ENCODE data around the gene KCNH8.

KCNH8 gene

DNA sequence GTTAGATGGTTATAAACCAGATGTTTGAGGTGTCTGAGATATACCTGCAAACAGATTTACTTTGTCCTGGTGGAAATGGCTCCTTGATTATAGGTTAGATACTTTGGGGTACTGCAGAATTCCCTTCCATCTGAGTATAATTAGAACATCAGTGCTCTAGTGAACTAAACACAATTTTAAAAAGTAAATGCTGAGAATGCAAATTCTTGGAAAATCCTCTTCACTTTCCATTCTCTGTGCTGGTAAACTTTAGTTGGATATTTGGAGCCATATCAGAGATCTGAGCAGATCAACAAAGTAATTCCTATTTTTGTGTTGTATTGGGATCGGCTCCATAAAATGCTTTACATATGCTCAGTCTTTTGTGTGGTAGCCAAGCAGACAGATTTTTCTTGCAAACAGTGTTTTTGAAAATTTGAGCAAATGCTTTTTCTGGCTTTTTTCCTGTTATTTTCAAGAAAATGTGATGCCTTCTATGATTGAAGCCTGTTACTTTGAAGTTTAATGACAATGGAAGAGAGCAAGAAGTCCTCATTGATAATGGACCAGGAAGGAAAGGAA lies 37.9 kb upstream of the KCNH8 start:
- no peak for DNase-seq (ENCODE audit: low read depth)
- TF ChIP-seq, protein P1, sequence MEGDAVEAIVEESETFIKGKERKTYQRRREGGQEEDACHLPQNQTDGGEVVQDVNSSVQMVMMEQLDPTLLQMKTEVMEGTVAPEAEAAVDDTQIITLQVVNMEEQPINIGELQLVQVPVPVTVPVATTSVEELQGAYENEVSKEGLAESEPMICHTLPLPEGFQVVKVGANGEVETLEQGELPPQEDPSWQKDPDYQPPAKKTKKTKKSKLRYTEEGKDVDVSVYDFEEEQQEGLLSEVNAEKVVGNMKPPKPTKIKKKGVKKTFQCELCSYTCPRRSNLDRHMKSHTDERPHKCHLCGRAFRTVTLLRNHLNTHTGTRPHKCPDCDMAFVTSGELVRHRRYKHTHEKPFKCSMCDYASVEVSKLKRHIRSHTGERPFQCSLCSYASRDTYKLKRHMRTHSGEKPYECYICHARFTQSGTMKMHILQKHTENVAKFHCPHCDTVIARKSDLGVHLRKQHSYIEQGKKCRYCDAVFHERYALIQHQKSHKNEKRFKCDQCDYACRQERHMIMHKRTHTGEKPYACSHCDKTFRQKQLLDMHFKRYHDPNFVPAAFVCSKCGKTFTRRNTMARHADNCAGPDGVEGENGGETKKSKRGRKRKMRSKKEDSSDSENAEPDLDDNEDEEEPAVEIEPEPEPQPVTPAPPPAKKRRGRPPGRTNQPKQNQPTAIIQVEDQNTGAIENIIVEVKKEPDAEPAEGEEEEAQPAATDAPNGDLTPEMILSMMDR (conservative IDR thresholded peaks at IDR 0.05; ENCODE audit: low read depth, low read length) = no peak

DNA sequence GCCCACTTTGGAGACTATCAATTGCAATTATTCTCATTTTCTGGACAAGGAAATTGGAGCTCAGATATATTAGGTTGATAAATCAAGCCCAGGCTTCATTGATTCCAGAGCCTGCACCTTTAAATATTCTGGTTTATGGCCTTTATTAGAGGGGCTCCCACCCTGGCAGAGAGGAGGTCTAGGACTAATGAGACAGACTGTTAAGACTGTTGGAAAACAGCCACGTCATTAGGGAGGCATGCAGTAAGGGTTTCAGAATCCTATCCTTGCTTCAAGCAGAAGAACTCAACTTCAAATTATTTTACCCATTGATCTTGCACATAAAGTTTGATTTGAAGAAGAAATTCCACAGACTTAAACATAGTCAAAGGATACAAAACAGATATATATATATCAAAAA lies 33.8 kb upstream of the KCNH8 start:
- TF ChIP-seq, protein P1 (conservative IDR thresholded peaks at IDR 0.05; ENCODE audit: low read depth, low read length) = no peak
- DNase-seq (ENCODE audit: low read depth) = no peak
- no peak overlapping the region for H3K4me3 ChIP-seq (ENCODE audit: low read length)

More for the DNA sequence above, 37.9 kb upstream of the KCNH8 start:
- H3K4me3 ChIP-seq (ENCODE audit: low read length) = no peak overlapping the region

DNA sequence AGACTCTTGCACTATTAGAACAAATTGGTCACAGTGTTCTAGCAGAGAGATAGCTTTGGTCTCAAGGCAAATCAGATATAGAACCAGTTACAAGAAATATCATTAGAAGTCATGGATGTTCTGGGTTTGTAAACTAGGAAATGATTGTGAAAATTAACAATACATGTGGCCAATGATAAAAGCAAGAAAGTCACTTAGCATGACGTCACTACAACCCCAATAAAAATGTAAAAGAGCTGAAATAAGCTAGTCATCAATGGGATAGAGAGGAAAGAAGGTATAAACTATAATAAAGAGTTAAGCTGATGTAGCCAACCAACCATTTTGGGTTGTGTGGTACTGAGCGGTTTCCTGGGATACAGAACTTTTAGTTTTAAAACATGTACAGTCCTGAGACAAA lies 32.1 kb upstream of the KCNH8 start:
- H3K4me3 ChIP-seq (ENCODE audit: low read length) = no peak overlapping the region
- no peak for DNase-seq (ENCODE audit: low read depth)
- TF ChIP-seq, protein P1 (conservative IDR thresholded peaks at IDR 0.05; ENCODE audit: low read depth, low read length) = no peak

DNA sequence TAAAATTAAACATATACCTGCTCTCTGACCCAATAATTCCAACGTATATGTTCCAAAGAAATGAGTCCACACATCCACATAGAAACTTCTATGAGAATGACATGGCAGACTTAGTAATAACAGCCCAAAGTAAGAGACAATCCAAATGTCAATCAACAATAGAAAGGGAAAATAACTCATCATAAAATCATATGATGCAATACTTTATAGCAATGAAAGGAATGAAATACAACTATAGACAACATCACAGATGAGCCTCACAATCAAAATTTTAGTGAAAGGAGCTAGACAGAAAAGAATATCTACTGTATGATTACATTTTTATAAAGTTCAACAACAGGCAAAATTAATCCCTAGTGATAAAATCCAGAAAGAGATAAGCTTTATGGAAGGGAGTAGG lies 23.6 kb upstream of the KCNH8 start:
- no peak overlapping the region for H3K4me3 ChIP-seq (ENCODE audit: low read length)

DNA sequence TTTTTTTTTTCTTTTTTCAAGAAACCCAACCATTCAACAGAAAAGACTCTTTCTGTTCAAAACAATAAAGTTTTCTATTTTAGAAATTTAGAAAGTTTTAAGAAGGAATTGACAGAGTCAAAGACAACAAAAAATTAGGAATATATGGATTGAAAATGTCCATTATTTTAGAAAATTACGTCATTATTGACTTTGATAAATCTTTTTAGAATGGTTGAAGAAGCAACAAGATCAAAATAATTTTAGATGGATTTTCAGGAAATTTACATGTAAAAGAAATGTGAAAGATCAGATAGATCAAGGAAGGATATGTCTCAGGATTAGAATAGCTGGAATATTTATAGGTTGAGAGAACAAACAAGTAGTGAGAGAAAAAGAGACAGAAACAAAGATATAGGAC lies 8.4 kb upstream of the KCNH8 start:
- H3K4me3 ChIP-seq (ENCODE audit: low read length) = no peak overlapping the region
- TF ChIP-seq, protein P1 (conservative IDR thresholded peaks at IDR 0.05; ENCODE audit: low read depth, low read length) = no peak
- DNase-seq (ENCODE audit: low read depth) = no peak

More for the DNA sequence above, 23.6 kb upstream of the KCNH8 start:
- TF ChIP-seq, protein P1 (conservative IDR thresholded peaks at IDR 0.05; ENCODE audit: low read depth, low read length) = no peak
- DNase-seq (ENCODE audit: low read depth) = no peak

DNA sequence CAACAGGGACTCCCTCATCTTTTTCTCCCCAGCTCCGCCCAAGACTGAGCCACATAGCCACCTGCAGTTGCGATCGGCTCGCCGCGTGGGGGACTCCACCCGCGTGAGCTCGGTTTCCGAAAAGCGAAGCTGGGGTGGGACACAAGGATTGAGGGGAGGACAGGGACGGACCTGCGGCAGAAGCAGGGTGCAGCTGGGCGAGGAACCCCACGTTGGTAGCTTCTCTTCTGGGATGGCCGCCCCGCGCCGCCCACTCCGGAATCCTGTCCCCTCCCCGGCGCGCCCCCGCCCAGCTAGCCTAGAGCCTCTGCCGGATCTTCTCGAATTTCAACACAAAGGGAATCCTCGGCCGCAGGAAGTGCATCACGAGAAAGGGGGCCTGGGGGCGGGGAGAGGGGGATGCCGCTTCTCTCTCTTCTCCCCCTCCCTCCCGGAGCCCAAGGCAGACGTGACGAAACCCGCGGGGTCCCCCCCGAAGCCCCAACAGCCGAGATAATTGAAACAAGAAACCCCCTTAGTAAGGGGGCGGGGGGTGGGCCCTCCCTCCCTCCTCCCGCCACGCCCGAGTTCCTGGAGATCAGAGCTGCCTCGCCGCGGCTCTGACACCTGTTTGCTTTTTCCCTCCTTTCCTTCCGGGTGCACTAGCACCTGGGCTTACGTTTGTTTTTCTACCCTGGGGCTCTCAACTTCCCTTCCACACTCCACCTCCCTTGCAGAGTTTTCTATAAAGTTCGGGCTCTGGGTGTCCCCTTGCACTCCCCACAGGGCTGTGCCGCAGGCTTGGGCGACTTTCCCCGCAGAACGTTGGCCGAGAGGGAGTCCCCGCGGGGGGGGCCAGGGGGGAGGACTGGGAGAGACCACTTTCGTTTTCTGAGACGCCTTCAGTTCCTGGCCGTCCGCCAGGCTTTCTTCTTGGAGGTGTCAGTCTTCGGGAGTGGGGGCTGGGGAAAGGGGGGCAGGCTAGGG lies 1.3 kb upstream of the KCNH8 start:
- peak; percentile 7 for DNase-seq (ENCODE audit: low read depth)
- peak overlapping the region; percentile 78 for H3K4me3 ChIP-seq (ENCODE audit: low read length)
- TF ChIP-seq, protein P1 (conservative IDR thresholded peaks at IDR 0.05; ENCODE audit: low read depth, low read length) = peak; percentile 49

DNA sequence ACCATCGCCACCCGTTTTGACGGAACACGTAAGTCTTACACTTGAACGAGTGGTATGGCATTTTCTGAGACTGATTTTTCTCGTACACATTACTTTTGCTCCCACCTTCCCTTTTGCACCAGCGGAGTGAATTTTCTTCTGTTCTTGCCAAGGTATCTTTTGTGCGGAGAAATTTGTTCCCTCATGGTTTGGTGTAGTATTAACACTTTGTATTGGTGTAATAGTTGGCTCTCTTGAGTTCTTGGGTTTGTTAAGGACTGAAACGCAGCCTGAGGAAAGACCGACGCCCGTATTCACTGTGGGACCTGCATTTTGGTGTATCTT lies 420 bp downstream of the KCNH8 start:
- TF ChIP-seq, protein P1 (conservative IDR thresholded peaks at IDR 0.05; ENCODE audit: low read depth, low read length) = no peak
- no peak for DNase-seq (ENCODE audit: low read depth)
- peak overlapping the region; percentile 41 for H3K4me3 ChIP-seq (ENCODE audit: low read length)

Measured in retinal pigment epithelial cell (primary cell).